HG02610 (cell line): ENCODE measurements around the gene FAM9C.
"Not testable (repeated sequence)": the region's sequence is repeated elsewhere in the genome, so short reads cannot be mapped to it uniquely, and the experiment has no call there.

Experiments
- ATAC-seq: cut with Tn5 transposase; IDR thresholded peaks from one replicate; pipeline ENCODE4 v1.9.1; 2021; ENCODE audit warnings: mild to moderate bottlenecking, moderate library complexity; ENCODE audit not compliant: unreplicated experiment

FAM9C gene

DNA sequence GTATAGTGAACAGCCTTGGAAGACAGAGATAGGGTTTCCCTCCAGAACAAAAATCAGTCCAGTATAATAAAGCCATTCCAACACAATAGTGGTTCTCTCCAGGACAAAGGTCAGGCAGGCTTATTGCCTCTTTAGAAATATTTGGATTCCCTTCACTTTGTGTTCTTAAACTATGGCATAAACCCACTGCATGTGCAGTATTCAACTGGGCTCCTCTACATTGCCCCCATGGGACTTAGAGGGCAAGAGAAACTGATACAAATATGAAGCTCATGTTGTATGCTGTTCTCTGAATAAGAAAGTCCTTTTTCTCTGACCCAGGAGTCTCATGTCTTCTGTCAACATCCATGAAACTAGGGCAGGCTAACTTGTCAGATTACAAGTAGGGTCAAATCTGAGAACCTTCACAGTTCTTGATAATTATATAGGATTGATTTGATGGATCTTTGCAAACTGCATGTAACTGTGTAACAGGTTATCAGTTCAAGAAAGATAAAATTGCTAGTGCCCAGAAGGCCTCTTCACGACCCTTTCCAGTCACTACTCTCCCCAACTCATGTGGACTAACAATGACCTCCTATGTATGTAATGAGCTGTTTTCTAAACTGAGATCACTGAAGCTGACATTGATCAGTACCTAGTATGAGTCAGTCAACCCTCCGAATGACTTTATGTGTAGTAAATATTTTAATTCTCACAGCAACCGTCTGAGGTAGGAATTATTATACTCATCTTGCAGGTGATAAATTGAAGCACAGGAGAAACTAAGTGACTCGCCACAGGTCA is 31.9 kb upstream of the FAM9C start:
- peak; percentile 68 for ATAC-seq

DNA sequence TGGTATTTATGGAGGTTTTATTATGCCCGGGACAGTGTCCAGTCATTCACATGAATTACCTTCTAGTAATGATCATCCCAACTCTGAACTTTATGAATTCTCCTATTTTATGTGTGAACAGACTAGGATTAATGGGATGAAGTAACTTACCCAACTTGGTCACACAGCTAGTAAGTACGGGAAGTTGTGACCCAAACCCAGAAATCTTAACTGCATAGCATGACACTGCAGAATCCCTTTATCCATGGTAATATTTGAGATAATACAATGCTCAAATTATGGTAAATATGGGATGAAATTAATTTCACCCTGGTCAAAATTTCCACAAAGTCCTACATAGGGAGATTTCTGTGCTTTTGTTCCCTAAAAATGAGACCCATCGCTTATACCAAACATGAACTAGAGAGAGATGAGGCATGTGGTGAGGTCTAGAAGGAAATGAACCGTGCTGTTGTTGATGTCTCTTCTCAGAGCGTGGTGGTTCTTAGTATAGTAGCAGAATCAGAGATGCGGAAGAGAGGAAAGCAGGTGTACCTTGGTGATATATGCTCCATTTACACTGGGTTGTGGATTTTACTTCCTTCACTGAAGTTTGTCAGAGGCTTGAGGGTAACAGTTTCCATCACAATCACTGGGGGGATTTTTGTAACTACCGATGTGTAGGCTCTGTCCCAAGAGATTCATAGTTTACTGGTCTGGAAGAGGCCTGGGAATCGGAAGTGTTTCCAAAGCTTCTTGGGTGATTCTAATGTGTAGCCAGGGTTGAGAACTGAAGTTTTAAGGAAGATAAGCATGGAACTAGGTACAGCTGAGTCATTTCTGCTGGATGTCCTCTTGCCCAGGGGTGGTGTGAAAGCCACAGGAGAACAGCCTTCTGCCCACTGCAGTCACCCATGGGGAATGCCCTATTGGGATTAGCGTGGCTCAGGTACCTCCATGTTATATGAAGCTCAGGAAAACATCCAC is 30.2 kb upstream of the FAM9C start:
- ATAC-seq: peak; percentile 79

DNA sequence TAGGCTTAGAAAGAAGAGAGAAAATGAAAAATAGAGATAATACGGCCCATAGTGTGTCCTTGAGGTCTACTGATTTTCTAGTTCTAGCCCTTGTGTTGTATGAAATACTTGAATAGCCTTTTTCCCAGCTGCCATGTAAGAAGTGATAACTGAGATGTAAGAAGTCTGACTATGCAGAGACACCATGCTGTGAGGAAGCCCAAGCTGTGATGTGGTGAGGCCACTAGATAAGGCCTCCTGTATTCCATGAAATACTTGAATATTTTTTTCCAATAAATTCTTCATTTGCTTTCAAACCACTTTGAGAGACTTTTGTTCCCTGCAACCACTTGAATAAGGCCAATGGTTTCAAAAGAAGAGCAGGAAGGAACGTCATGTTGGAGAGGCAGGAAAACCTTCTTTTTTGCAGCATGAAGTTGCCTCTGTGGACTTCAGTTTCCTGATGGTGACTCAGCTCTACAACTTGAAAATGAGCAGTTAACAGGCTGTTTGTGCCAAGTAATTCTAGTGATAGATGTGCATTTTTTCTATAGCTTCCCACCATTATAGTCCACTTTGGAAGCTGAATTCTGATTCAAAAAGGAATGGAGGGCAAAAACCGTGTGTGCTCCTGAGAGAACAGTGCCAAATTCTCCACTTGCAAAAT is 25.5 kb upstream of the FAM9C start:
- no peak for ATAC-seq

DNA sequence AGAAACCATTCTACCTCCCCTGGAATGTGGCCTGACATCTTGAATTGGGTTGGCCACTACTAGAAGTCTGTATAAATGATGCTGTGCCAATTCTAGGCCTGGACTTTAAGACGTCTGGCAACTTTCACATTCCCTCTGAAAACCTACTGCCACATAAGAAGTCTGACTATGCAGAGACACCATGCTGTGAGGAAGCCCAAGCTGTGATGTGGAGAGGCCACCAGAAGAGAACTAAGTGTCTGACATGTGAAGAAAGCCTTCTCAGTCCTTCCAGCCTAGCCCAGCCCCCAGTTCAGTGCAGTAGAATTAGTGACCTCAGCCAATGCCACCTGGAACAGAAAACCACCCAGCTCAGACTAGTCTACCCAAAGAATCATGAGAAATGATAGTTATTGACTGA is 24.2 kb upstream of the FAM9C start:
- no peak for ATAC-seq

DNA sequence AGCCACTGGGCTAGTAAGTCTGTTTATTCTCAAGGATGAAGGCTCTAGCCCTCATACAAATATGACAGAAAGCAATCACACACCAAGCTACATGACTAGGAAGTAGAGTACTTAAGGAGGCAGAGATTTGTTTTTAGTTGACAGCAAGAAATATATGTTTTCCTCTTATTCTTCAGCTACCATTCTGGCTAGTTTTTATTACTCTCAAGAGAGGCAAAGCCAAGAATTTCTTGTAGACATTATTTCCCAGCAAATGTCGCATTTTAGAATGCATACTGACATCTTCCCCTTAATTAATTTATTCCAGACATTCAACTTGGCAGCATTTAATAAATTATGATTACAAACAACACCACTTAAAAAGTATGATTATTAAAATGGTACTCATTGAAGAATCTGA is 23.4 kb upstream of the FAM9C start:
- ATAC-seq: no peak

DNA sequence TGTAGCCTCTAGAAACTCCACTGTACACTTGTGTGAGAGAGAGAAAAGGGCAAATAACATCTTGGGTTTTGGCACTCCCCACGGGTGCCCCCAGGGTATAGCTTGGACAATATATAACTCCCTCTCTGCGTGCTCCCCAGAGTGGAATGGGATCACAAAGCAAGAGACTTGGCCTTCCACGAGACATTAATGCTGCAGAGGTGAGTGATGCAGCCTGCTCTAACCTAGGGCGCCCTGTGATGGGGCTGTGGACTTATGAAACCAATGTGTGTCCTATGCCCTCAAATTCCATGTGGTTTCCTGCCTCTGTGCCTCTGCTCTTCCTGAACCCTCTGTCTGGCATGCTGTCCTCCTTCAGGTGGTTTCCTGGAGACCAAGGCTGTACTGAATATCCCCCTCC is 22.0 kb upstream of the FAM9C start:
- ATAC-seq: no peak

DNA sequence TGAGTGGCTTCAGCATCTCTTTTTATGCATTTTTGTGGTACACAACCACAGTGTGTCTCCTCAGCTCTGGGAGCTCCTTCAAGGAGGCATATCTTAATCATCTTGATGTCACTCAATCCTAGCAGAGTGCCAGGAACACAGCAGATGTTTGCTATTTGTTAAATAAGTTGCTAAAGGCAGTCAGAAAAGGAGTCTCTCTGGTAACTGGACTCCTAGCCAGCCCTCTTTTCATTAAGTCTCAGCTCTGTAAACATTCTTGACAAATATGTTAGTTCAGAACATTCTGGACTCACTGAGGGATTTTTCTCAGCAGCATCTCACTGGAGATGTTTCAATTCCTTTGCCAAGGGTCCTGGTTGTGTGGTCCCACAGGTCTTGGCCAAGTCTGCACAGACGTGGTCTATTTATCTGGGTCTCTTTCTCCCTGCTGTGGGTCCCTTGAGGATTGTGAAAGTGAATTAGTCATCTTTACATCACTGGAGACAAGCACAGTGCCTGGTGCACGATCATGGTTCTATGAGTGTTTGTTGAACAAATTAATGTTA is 20.3 kb upstream of the FAM9C start:
- no peak for ATAC-seq

DNA sequence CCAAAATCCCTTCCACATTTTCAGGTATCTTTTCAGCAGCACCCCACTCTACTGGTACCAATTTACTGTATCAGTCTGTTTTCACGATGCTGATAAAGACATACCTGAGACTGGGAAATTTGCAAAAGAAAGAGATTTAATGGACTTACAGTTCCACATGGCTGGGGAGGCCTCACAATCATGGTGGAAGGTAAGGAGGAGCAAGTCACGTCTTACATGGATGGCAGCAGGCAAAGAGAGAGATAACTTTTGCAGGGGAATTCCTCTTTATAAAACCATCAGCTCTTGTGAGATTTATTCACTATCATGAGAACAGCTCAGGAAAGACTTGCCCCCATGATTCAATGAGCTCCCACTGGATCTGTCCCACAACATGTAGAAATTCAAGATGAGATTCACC is 18.7 kb upstream of the FAM9C start:
- ATAC-seq: not testable (repeated sequence)

DNA sequence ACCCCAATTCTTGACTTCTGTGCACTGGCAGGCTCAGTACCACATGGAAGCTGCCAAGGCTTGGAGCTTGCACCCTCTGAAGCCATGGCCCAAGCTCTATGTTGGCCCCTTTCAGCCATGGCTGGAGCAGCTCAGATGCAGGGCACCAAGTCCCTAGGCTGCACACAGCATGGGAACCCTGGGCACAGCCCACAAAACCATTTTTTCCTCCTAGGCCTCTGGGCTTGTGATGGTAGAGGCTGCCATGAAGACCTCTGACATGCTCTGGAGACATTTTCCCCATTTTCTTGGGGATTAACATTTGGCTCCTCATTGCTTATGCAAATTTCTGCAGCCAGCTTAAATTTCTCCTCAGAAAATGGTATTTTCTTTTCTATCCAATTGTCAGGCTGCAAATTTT is 17.9 kb upstream of the FAM9C start:
- ATAC-seq: not testable (repeated sequence)

DNA sequence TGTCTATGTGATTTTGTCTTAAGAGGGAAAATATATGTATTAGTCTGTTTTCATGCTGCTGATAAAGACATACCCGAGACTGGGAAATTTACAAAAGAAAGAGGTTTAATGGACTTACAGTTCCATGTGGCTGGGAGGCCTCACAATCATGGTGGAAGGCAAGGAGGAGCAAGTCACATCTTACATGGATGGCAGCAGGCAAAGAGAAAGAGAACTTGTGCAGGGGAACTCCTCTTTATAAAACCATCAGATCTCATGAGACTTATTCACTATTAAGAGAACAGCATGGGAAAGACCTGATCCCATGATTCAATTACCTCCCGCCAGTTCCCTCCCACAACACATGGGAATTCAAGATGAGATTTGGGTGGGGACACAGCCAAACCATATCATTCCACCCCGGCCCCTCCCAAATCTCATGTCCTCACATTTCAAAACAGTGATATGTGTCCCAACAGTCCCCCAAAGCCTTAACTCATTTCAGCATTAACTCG is 16.8 kb upstream of the FAM9C start:
- not testable (repeated sequence) for ATAC-seq

DNA sequence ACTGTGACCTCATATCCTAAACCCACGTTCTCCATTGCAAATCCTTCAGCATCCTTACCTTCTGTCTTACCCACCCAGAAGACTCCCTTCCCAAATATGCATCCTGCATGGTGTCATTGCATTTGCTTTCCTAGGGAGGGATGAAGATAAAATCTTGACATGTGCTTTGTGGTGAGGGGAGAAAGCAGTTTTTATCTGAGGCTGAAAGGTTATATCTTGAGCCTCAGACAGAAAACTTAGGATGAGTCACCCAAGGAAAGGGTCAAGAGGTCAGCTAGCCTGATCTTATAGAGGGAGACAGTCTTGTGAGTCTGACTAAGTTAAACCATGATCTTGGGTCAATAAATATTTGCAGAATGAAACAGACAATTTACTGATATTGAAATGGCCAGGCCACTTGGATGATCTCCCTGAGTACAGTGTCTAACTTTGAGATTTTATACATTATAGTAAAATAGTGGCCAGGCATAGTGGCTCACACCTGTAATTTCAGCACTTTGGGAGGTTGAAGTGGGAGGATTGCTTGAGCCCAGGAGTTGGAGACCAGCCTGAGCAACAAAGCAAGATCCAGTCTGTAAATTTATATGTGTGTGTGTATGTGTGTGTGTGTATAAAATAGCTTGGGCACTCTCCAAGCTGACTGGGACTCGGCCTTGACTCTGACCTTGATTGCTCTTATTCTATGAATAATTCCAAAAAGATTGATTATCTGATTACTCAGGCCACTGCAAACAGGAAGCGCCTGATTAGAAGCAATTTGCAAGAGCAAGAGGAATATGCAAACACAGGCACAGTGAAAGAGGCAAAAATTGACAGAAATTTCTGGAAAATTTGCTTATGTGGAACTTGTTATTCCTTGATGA is 15.4 kb upstream of the FAM9C start:
- no peak for ATAC-seq

DNA sequence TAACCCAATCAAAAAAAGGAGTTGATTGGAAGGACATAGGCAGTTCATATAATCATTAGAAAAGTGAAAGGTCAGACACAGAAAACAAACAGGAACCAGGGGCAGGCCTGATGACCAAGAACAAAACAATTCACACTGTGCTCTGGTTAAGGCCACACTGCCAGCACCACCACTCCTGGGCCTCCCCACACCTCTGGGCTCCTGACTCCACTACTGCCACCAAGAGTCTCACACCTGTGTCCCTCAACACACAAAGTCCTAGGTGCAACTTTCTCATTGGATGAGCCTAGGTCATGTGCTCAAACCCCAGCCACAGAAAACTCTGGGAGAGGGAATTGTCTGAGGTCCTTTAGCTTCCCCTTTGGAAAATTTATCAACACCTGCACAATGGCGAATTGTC is 11.1 kb upstream of the FAM9C start:
- ATAC-seq: peak; percentile 64

DNA sequence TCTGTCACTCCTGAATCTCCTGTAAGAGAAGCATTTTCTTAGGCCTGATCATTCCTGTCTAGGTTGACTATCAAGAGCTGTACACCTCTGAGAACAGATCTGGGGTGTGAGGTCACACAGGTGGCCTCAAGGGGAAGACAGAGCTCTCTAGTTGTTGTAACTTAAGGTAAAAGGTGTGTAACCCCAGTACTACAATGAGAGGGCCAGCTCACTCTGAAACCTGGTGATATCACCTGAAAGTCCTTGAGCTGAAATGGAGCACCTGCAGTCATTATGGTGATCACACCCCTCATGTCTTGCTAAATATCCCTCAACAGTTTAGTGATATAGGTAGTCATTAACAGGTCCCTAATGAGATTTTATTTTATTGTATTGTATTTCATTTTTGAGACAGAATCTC is 8.8 kb upstream of the FAM9C start:
- no peak for ATAC-seq

DNA sequence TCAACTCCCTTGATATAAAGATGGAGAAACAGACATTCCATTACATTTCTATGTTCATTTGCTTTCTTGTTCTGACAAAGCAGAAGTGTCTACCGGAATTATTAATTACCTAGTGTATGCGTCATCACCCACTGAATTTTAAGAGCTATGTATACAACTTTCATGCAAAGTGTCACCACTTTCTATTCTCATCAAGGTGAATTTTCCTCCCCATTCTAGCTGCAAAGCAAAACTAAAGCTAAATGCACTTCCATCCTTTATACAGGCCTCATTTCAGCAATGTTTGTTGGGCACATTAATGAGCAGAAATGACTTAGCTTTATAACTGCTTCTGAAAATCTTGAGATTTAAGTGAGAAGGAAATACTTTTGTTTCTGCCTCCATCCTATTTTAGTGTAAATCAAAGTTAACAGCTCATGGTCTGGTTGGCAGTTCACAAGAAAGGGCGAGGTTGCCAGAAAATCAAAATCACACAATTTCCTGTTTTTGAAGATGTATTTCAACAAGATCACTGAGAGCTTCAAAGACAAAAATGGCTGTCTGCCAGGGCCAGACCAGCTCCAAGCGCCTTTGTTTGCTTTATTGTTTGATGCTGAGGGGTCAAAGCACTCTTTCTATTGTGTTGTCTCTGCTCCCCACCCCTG is 7.2 kb upstream of the FAM9C start:
- ATAC-seq: peak; percentile 65

DNA sequence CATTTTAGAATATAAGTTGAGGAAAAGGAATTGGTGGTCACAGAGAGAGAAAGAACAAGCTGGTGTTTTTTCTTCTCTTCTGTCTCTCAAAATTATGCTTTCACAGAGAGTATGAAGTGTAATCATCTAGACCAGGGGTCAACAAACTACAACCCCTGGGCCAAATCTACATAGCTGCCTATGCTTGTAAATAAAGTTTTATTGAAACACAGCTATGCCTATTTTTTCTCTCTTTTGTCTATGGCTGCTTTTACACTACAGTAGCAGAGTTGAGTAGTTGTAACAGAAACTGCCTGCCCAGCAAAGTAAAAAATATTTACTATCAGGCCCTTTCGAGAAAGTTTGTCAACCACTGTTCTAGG is 6.7 kb upstream of the FAM9C start:
- no peak for ATAC-seq

DNA sequence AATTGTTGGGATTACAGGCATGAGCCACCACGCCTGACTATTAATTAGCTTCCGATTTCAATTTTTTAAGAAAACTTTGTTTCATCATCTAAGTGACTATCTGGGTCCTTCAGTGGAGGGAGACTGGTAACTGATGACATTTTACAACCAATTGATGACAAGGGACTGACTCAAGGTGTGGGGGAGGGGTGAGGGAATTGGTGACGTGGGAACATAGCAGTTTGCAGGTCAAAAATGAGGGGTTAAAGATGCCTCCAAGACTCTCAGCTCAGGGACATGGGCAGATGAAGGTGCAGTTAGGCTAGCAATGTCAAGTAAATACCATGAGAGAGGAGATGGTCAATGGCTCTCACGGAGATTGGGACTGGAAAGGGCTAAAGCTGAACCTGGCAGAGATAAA is 5.7 kb upstream of the FAM9C start:
- no peak for ATAC-seq

DNA sequence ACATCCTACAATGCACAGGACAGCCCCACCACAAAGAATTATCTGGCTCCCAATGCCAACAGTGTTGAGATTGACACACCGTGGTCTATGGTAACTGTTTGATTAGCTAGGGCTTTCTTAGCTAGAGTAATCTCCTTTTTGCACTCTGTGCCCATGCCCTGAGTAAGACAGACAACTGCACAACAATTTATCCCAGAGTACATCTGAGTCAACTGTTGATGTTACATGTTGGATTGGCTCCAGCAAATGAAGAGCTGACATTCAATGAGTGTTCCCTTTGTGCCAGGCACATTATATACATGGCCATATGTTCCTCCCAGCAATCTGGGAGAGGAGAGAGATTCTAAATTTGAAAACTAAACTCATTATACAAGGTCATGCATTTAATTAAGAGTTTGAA is 3.9 kb upstream of the FAM9C start:
- ATAC-seq: no peak

DNA sequence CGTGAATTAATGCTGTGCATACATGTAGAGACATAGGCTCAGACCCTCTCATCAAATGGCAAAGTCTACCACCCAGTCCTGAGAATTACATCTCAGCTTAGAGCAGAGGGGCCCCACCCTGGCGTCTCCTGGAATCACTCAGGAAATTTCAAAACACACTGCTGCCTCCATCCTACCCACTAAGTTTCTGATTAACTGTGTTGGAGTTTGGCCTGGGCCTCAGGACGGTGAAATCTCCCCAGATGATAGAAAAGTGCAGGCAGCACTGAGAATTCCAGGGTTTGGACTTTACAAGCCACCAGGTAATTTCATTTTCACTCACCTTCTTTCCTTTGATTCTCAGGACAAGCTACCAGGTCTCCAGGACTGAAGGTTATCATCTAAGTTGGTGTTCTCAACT is 3.3 kb upstream of the FAM9C start:
- no peak for ATAC-seq

DNA sequence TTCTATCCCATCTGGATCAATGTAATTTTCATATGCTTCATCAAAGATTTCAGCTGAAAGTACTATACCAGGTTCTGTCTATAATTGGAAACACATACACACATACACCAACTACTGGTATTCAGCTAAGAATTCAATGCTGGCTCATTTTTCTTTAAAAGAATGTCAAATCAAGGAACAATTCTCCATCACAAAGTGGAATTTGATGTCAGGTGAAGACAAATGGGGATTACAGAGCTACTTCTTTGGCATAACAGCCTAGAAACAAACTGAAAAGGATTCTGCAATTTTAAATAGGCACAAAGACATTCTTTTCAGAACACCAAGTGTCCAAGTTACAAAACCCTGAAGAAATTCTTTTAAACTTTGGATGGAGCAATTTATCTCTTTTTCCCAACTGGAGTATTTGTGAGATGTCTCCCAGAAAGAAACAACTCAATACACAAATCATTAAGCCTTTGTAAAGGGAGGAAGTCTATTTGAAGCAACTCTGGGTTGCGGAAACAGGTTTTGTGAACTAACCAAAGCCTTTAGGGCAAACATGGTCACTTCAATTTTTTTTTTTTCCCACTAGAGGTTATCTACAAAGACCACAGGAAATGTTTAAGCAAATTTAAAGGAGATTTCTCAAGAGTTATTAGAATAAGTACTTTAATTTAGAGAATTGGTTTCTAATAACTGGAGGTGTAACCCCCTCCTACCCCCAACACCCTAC is 1.9 kb upstream of the FAM9C start:
- no peak for ATAC-seq
